ENCODE measurements around the gene ISLR.

Gene ISLR, protein sequence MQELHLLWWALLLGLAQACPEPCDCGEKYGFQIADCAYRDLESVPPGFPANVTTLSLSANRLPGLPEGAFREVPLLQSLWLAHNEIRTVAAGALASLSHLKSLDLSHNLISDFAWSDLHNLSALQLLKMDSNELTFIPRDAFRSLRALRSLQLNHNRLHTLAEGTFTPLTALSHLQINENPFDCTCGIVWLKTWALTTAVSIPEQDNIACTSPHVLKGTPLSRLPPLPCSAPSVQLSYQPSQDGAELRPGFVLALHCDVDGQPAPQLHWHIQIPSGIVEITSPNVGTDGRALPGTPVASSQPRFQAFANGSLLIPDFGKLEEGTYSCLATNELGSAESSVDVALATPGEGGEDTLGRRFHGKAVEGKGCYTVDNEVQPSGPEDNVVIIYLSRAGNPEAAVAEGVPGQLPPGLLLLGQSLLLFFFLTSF

DNA sequence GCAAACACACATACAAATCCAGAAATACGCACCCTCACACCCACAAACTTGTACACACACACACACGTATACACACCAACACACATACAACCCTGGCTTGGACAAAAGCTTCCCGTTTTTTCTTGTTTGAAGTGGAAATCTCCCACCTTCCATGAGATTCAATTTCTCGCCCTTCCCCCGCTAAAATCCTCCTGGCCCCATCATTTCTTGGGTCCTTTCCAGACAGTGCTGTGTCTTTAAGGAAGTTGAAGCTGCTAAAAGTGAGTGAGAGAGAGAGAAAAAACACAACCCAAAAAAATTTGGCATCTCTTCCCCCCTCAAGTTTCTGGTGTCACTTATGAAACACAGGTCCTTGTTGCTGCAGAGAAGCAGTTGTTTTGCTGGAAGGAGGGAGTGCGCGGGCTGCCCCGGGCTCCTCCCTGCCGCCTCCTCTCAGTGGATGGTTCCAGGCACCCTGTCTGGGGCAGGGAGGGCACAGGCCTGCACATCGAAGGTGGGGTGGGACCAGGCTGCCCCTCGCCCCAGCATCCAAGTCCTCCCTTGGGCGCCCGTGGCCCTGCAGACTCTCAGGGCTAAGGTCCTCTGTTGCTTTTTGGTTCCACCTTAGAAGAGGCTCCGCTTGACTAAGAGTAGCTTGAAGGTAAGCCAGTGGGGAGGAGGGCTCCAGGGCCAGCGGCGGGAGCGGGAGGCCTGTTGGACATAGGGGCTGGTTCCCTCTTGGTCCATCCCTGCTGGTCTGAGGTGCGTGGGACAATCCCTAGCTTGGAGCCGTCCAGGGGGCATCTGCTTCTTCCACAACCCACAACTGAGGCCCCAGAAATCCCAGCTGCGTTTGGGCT, at the start of gene ISLR:
TSS of gene ISLR (plus strand) at position 331 of the 839 bp plus-strand sequence. CDS start 1,149 bp downstream, outside the sequence.
- Histone ChIP-seq H2AFZ (ENCODE audit: low read depth, low read length) (no peak within 1 kb of the TSS), H3K9me3 (ENCODE audit: low read length) (no peaks in the 10 kb centered on the region), H3K36me3 (ENCODE audit: insufficient read depth, low read length) (no peaks in the 10 kb centered on the region), H3K4me1 (ENCODE audit: insufficient read depth, low read length) (peaks cover 22% of the 10 kb centered on the region), H3K27me3 (ENCODE audit: insufficient read depth, low read length) (no peaks in the 10 kb centered on the region), H3K4me3 (ENCODE audit: low read length) (no peak within 1 kb of the TSS)

DNA sequence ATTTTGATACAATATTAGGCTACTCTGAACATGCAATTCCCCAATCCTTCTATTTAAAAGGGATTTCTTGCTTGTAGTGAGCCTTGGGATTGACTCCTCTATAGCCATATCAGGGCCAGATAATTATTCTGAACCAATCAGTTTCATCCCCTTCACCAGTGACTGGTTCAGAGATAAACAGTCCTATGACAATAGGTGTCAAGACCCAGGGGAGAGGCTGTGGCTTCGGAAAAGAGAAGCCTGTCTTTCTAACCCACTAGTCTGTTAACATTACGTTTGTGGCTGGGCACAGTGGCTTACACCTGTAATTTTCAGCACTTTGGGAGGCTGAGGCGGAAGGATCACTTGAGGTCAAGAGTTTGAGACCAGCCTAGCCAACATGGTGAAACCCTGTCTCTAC, 49.3 kb upstream of the ISLR start:
- Histone ChIP-seq H2AFZ (ENCODE audit: low read depth, low read length) (no peak overlapping the region), H3K4me3 (ENCODE audit: low read length) (no peak overlapping the region), H3K36me3 (ENCODE audit: insufficient read depth, low read length) (no peaks in the 10 kb centered on the region), H3K27me3 (ENCODE audit: insufficient read depth, low read length) (peaks cover 23% of the 10 kb centered on the region), H3K9me3 (ENCODE audit: low read length) (no peaks in the 10 kb centered on the region), H3K4me1 (ENCODE audit: insufficient read depth, low read length) (peaks cover 17% of the 10 kb centered on the region)

DNA sequence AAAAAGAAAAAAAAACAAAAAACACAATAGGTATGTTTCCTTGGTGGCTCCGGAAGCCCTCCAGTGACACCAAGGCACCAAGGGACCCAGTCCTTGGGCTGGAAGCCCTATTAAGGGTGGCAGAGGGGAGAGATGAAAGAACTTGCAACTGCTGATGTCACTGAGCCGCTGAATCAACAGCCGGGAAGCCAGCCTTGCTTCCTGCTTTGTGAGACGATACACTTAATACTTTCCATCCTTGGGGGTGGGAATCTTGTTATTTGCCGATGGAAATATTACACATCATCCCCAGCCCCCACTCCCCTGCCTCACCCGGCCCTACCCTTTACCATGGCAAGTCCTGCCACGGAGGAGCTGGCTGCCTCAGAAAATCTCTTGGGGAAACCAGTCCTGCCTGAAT, 48.8 kb upstream of the ISLR start:
- Histone ChIP-seq H3K36me3 (ENCODE audit: insufficient read depth, low read length) (no peaks in the 10 kb centered on the region), H3K4me1 (ENCODE audit: insufficient read depth, low read length) (peaks cover 22% of the 10 kb centered on the region), H3K4me3 (ENCODE audit: low read length) (no peak overlapping the region), H3K27me3 (ENCODE audit: insufficient read depth, low read length) (peaks cover 29% of the 10 kb centered on the region), H2AFZ (ENCODE audit: low read depth, low read length) (no peak overlapping the region), H3K9me3 (ENCODE audit: low read length) (no peaks in the 10 kb centered on the region)

DNA sequence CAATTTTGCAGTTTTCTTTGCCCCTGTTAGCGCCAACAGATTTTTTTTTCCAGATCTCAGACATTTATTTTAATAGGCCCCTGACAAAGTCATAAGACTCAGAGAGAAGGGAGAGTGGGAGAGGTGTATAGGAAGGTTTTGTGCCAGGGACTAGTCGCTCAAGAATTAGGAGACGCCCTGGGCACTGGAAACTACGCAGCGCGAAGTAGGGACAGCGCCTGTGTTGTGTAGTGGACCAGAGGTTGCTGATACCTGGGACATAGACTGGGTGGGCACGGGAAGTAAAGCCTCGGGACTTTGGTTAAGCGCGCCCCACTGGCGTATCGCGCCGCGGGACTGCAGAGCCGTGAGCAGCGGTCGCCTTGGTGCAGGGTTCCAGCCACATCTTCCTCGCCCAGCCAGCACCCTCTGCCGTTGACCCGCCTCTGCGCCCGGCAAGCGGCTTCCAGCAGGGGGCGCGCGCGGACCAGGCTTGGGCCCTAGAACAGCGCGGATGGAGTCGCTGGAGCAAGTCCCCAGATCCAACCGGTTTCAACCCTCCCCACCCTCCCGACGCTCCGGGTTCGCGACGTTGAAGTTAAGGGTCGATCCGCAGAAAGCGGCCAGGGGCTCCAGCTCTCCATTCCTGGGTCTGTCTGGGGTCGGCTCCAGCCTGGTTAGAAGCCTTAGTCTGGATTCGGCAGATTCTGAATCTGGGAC, 46.1 kb upstream of the ISLR start:
- Histone ChIP-seq H3K36me3 (ENCODE audit: insufficient read depth, low read length) (no peaks in the 10 kb centered on the region), H2AFZ (ENCODE audit: low read depth, low read length) (peak overlapping the region; percentile 54), H3K4me1 (ENCODE audit: insufficient read depth, low read length) (peaks cover 32% of the 10 kb centered on the region), H3K4me3 (ENCODE audit: low read length) (peak overlapping the region; percentile 41), H3K9me3 (ENCODE audit: low read length) (peaks cover 1% of the 10 kb centered on the region), H3K27me3 (ENCODE audit: insufficient read depth, low read length) (peaks cover 47% of the 10 kb centered on the region)

DNA sequence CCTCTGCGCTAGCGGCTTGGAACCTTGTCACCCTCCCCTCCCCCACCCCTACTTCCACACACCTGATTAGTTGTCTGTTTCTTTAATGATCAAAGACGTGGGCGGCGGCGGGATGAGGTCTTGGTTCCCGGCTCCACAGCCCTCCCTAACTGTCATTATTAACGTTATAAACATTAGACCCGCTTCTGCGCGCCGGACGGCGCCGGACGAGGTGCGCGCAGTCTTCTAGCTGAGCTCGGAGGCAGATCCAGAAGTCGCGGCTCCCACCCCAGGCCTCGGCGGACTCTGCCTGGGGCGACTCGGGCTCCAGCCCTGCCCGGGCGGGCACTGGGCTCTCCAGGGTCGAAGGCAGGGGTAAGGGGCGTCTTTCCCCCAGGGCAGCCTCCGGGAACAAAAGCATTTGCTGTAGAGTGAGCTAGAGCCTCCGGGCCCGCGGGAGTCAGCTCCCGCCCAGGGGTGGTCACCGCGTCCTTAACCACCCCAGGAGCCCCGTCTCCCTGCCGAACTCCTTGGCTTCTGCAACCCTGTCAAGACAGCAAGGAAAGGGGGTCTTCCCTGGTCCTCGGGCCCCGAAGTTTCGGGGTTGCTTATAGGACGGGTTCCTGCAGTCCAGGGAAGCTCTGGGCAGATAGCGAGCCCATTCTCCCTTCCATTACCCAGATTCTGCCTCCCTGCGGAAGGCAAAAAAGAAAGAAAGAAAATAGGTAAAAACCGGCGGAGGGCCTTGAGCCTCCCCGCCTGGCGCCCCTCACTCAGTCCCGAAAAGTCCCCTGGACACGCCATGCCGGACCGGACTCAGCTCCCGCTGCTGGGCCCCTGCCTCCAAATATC, 45.3 kb upstream of the ISLR start:
- peak overlapping the region; percentile 41 for H3K4me3 ChIP-seq (ENCODE audit: low read length)
- peaks cover 53% of the 10 kb centered on the region for H3K27me3 ChIP-seq (ENCODE audit: insufficient read depth, low read length)

DNA sequence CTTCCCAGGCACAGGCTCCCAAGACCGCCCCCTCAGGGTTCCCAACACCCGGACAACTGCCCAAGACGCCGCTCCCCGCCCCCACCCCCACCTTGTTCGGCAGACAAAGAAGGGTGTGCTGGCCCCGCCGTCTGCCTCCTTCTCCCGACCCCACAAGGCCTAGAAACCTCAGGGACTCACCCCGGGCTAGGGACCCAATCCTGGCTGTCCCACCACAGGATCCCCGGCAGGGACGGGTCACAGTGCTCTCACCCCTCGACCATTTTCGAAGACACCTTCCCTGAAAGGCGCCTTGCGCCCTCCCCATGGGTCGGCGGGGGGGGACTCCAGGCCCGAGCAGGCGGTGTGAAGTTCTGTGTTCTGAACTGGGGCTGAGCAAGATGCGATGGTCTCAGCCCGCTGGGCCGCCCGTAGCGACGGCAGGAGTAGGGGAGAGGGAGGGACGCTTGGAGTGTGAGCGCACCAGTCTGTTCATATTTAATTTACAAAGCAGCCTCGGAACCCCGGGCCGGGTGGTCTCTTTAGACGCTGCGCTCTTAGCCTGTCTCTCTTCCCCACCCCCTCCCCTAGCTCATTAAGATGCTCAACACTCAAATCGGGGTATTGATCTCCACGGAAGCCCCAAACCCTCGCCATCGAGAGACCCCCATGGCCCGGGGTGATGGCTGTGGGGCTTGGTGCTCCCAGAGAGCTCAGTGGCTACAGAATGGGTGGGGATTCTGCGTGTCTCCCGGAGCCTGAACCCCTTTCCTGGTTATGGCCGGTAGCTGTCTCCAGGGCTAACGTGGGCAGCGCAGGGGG, 44.5 kb upstream of the ISLR start:
- H3K9me3 ChIP-seq (ENCODE audit: low read length): peaks cover 14% of the 10 kb centered on the region
- peaks cover 26% of the 10 kb centered on the region for H3K4me1 ChIP-seq (ENCODE audit: insufficient read depth, low read length)
- peak overlapping the region; percentile 41 for H3K4me3 ChIP-seq (ENCODE audit: low read length)
- H3K36me3 ChIP-seq (ENCODE audit: insufficient read depth, low read length): no peaks in the 10 kb centered on the region
- peak overlapping the region; percentile 8 for H2AFZ ChIP-seq (ENCODE audit: low read depth, low read length)
- H3K27me3 ChIP-seq (ENCODE audit: insufficient read depth, low read length): peaks cover 61% of the 10 kb centered on the region

More for the DNA sequence above, 45.3 kb upstream of the ISLR start:
- Histone ChIP-seq H3K4me1 (ENCODE audit: insufficient read depth, low read length) (peaks cover 26% of the 10 kb centered on the region), H2AFZ (ENCODE audit: low read depth, low read length) (peak overlapping the region; percentile 54), H3K9me3 (ENCODE audit: low read length) (peaks cover 9% of the 10 kb centered on the region), H3K36me3 (ENCODE audit: insufficient read depth, low read length) (no peaks in the 10 kb centered on the region)

DNA sequence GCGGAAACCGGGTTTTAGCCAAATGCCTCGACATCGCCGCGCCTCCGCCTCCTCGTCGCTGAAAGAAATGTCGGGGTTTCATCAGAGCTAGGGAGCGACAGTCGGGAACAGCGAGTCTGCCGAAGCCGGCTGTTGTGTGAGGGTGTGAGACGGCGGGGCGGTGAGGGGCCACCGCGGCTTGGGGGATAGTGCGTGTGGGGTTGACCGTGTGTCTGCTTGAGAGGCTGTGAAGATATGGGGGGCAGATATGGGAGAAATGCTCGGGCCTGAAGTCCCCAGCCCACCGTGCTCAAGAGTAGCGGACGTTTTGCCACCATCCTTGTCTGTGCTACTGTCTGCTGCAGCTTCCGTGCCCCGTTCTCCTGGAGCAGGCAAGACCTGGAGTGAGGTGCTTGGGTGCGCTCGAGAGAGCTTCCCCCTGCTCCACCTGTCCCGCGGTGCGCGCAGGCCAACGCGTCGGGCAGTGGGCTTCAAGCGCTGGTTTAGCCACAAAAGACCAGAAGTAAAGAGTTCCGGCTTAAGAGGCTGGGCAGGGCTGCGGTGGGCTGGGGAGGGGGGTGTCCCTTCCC, 43.8 kb upstream of the ISLR start:
- peaks cover 67% of the 10 kb centered on the region for H3K27me3 ChIP-seq (ENCODE audit: insufficient read depth, low read length)

DNA sequence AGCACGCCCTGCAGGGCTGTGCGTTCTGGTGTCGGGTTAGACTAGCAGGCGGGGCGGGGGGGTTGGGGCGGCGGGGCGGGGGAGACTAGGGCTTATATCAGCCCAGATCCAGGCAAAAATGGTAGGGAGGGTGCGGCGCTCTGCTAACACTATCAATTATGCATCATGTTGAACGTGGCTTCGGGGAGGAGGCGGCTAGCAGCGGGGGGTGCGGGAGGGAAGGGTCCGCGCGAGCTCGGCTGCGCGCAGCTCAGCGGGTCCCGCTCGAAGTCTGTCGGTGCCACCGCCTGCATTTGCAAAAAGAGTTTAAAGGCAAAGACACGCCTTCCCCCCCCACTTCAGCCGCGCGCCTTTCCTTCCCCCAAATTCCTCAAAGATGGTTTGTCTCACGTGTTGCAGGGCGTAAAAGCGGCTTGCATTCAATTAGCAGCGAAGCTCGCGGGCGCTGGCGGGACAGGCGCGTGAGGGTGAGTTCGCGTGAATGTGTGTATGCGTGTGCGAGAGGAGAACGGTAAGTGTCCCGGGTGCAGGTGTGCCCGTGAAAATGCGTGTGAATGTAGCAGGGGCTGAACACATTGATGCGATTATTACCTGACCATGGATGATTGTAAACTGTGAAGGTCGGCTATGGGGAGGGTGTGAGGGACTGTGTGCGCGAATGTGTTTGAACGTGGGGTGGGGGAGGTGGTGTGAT, 43.2 kb upstream of the ISLR start, which contains the start of gene ISLR2:
TSS of gene ISLR2 (plus strand) at position 432 of the 694 bp plus-strand sequence. CDS start 2,169 bp downstream, outside the sequence.
- no peaks in the 10 kb centered on the region for H3K36me3 ChIP-seq (ENCODE audit: insufficient read depth, low read length)
- peak within 1 kb of the TSS; percentile 41 for H3K4me3 ChIP-seq (ENCODE audit: low read length)
- peaks cover 14% of the 10 kb centered on the region for H3K9me3 ChIP-seq (ENCODE audit: low read length)
- peaks cover 26% of the 10 kb centered on the region for H3K4me1 ChIP-seq (ENCODE audit: insufficient read depth, low read length)
- H3K27me3 ChIP-seq (ENCODE audit: insufficient read depth, low read length): peaks cover 73% of the 10 kb centered on the region
- peak within 1 kb of the TSS; percentile 8 for H2AFZ ChIP-seq (ENCODE audit: low read depth, low read length)

More for the DNA sequence above, 43.8 kb upstream of the ISLR start:
- Histone ChIP-seq H2AFZ (ENCODE audit: low read depth, low read length) (peak overlapping the region; percentile 8), H3K4me3 (ENCODE audit: low read length) (peak overlapping the region; percentile 41), H3K9me3 (ENCODE audit: low read length) (peaks cover 14% of the 10 kb centered on the region), H3K4me1 (ENCODE audit: insufficient read depth, low read length) (peaks cover 26% of the 10 kb centered on the region), H3K36me3 (ENCODE audit: insufficient read depth, low read length) (no peaks in the 10 kb centered on the region)

DNA sequence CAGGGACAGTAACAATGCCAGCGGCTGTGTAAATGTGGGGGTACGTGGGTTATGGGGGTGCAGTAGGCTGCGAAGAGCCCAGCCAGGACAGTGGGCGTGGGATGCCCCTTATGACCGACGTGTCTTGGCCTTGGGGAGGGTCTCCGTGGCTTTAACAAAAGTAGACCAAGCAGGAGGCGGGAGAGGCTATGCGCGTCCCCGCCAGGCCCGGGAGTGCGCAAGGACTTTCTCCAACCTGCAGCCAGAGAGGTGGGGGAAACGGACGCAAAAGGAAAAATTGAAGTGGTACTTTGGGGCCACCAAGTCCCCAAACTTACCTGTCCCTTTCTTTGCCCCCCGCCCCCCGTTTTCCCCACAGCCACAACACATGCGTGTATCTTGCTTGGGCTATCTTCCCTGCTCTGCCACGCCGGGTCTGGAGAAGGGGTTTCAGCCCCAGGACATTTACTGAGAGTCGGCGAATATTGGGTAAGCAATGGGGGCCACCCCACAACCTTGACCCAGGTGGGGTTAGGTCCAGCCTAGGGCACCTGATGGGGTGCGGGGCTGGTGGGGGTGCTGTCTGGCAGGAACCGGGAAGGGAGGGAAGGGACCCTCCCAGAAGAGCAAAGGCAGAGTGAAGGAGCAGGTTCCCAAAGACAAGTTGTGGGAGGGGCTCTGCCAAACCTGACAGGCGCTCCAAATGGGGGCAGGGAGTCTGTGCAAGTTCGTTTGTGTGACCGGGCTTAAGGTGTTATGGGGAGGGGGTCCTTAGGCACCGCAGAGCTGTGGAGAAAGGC, 42.5 kb upstream of the ISLR start:
- peak overlapping the region; percentile 4 for H3K4me3 ChIP-seq (ENCODE audit: low read length)
- peaks cover 26% of the 10 kb centered on the region for H3K4me1 ChIP-seq (ENCODE audit: insufficient read depth, low read length)
- H3K27me3 ChIP-seq (ENCODE audit: insufficient read depth, low read length): peaks cover 73% of the 10 kb centered on the region
- peaks cover 14% of the 10 kb centered on the region for H3K9me3 ChIP-seq (ENCODE audit: low read length)
- no peak overlapping the region for H2AFZ ChIP-seq (ENCODE audit: low read depth, low read length)
- no peaks in the 10 kb centered on the region for H3K36me3 ChIP-seq (ENCODE audit: insufficient read depth, low read length)

DNA sequence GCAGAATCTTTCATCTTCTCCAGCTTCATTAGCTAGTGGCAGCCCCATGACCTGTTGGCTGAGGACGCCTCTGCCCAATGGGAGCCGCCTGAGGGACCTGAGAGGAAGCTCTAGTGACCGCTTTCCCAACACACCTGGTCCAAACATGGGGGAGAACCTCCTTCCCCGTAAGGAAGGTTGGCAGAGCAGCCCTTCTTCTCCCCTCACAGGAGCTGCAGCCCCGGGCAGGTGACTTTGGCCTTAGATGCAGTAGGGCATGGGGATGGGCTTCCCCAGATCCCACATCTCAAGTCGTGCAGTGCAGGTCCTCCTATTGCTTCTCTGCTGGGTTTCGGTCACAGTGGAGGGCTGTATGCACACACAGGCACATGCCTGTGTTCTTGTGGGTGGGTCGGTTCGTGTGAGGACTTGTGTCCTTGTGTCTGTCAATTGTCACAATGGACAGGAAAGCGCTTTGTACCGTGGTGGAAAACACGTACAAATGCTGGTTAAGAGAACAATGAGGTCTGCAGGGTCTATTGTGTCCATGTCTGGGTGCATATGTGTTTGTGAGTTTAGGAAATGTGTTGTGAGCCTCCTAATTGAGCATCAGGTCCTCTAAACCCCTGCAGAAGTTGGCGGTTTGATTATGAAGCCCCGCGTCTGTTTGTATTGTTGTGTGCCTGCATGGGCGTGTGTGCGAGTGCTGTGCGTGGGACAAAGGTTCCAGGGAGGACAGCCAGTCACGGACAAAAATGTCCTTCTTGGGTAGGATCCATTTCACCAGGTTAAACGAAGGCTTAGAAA, 41.7 kb upstream of the ISLR start:
- Histone ChIP-seq H2AFZ (ENCODE audit: low read depth, low read length) (no peak overlapping the region), H3K36me3 (ENCODE audit: insufficient read depth, low read length) (no peaks in the 10 kb centered on the region), H3K4me1 (ENCODE audit: insufficient read depth, low read length) (peaks cover 30% of the 10 kb centered on the region), H3K27me3 (ENCODE audit: insufficient read depth, low read length) (peaks cover 75% of the 10 kb centered on the region), H3K9me3 (ENCODE audit: low read length) (peaks cover 14% of the 10 kb centered on the region), H3K4me3 (ENCODE audit: low read length) (no peak overlapping the region)
